NCI-H187 (cell line): Measurements from ENCODE around the gene PI4K2A.
"Not testable (repeated sequence)": the region's sequence is repeated elsewhere in the genome, so short reads cannot be mapped to it uniquely, and the experiment has no call there.

Experiments
- DNase-seq, 2 experiments: peaks; one replicate each; lab custom pipeline; 2025; lab: John Stamatoyannopoulos, UW

The PI4K2A gene

DNA sequence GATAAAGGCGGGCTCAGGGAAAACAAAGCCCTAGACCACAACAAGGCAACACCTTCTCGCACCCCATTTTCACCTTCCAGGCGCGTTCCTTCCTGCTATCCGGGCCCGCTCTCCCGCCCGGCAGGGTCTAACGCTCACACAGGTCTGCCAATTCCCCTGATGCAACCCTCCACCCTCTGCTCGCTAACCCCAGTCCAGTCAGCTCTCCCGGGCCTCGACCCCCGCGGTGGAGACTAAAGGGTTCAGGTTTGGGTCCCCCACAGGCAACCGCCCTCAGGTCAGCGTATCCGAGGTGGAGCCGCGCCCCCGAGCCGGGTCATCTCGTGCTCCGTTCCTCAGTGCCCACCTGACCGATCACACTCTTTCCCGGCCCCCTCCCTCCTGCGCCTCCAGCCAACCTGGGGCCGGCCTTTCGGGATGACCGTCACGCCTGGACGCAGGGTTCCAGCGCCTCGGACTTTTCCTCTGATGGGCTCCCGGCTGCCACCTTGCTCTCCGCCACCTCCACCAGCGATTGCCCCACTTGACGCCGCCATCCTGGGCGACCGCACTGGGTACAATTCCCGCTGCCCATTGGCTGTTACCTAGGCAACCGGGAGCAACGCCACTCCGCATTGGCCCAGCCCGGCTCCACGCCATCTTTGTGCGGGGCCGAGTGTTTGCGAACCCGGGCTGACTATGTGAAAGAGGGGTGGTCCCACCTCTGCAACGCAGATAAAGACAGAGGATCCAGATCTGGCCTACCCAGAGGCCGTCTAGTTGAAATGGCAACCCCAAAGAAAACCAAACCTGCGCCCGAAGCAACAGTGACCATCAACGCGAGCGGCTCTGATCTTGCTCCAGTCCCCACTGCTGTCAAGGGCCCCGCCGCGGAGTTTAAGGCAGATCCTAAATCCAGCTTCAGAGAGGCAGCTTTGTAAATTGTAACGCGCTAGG, 7.3 kb upstream of the PI4K2A start, which contains the start of gene MORN4:
MORN4 (minus strand) TSS at position 552 of the 936 bp plus-strand sequence. CDS start 13,847 bp downstream, outside the sequence.
- peak; percentile 50 to 82 for DNase-seq

DNA sequence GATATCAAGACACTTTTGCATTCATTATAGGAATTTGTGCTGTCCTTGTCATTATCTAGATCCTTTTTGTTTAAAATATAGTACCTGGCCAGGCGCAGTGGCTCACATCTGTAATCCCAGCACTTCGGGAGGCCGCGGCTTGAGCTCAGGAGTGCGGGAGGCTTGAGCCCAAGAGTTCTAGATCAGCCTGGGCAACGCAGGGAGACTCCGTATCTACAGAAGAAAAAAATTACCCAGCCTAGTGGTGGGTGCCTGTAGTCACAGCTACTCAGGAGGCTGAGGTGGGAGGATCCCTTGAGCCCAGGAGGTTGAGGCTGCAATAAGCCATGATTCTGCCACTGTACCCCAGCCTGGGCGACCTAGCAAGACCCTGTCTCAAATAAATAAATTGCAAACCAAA, 6.5 kb upstream of the PI4K2A start:
- no peak for DNase-seq

GRCh38 chr10:97635577-97635976, 4.9 kb upstream of the PI4K2A start:
- no peak for DNase-seq

- not testable (repeated sequence) for DNase-seq
Observed at GRCh38 chr10:97639090-97639489, 1.4 kb upstream of the PI4K2A start.

- DNase-seq, result no peak
Observed at GRCh38 chr10:97640868-97641811, 669 bp downstream of the PI4K2A start.

DNA sequence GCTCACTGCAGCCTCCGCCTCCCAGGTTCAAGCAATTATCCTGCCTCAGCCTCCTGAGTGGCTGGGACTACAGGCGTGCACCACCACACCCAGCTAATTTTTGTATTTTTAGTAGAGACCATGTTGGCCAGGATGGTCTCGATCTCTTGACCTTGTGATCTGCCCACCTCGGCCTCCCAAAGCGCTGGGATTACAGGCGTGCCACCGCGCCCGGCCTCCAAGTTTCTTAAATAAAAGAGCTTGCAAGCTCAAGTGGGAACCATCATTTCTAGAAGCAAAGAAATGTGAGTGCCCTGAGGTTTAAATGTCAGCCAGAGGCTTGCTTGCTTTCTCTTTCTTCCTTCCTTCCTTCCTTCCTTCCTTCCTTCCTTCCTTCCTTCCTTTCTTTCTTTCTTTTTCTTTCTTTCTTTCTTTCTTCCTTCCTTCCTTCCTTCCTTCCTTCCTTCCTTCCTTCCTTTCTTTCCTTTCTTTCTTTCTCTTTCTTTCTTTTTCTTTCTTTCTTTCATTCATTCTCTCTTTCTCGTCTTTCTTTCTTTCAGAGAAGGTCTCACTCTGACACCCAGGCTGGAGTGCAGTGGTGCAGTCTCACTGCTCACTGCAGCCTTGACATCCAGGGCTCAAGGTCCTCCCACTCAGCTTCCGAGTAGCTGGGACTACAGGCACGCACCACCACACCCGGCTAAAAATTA, 2.1 kb downstream of the PI4K2A start:
- not testable (repeated sequence) for DNase-seq

GRCh38 chr10:97643441-97643985, 3.0 kb downstream of the PI4K2A start:
- no peak for DNase-seq

DNA sequence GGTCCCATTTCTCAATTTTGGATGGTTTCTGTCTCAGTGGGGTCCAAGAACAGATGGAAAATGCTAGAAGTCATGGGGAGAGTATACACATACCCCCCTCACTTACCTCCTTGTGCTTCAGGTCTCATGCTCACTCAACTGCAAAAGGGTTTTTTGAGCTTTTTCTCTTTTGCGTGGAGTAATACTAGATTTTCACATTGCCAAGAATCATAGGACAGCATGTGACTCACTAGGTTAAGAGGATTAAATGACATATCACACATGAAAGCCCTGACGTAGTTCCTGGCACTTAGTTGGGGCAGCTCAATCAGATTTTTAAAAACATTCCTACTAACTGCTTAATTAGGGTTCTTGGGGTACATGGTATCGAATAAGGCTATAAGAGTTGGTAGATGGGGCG, 4.5 kb downstream of the PI4K2A start:
- DNase-seq, result no peak

DNA sequence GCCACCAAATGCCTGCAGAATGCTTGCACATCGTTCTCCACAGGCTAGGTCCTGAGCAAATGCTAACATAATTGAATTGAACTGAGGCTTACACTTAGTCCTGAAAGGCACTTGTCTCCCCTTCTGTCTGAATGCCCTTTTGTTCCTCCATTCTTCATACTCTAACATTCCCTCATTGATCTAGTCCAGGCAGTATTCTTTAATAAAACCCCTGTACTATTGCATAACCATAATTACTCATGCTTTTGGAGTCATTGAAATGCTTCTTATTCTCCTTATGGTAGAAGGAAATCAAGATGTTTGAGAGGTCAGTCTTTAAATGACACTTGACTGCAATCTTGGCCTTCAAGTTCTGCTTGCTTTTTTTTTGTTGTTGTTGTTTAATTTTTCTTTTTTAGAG, 7.1 kb downstream of the PI4K2A start:
- DNase-seq, result no peak

GRCh38 chr10:97648562-97649404, 8.3 kb downstream of the PI4K2A start:
- no peak for DNase-seq

- not testable (repeated sequence) for DNase-seq
Observed at GRCh38 chr10:97649405-97649750, 8.9 kb downstream of the PI4K2A start.

DNA sequence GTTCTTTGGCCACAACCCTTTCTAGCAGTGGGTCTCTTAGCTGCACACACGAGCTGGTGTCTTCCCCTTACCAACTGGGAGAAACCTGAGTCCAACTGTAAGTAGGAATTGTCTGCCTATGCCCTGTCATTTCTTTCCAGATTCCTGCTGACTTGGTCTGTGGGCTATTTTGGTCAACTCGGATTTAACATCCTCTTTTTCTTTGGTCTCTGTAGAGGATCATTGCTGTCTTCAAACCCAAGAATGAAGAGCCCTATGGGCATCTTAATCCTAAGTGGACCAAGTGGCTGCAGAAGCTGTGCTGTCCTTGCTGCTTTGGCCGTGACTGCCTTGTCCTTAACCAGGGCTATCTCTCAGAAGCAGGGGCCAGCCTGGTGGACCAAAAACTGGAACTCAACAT, 10.3 kb downstream of the PI4K2A start:
- DNase-seq, result no peak

DNA sequence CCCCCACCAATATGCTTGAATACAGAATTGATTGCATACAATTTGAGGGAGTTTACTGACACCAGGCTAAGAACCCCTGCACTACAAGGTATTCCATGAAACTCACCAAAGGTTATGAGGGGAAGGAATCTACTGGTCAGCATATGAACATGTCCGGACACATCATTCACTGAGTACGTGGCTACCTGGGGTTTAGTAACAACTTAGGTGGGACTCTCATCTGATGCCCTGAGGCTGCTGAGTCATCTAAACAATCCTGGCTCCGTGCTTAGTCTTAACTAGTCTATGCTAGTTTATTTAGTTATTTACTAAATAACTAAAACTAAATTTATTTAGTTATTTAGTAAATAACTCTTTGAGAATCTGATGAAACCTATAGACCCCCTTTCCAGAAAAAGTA, 11.3 kb downstream of the PI4K2A start:
- no peak for DNase-seq

- DNase-seq, result no peak
Observed at GRCh38 chr10:97656777-97657176, 16.3 kb downstream of the PI4K2A start.

DNA sequence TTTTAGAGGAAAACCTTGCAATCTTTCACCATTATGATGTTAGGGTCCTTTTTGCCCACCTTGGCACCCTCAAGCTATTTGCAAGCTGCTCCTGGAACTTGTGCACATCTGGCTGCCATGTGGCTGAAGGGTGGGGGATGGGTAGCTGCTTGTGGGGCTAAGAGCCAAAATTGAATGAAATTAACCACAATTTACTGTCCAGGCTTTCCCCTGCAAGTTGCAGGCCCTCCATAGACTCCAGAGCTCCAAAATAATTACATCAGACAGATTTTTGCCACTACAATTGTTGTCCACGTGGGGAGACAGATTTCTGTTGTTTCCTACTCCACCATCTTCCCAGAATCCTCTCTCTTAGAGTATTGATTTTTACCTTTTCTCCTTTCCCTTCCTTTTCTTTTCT, 19.1 kb downstream of the PI4K2A start:
- no peak for DNase-seq

GRCh38 chr10:97664282-97664850, 23.9 kb downstream of the PI4K2A start:
- no peak for DNase-seq

GRCh38 chr10:97666992-97667391, 26.5 kb downstream of the PI4K2A start:
- no peak for DNase-seq

DNA sequence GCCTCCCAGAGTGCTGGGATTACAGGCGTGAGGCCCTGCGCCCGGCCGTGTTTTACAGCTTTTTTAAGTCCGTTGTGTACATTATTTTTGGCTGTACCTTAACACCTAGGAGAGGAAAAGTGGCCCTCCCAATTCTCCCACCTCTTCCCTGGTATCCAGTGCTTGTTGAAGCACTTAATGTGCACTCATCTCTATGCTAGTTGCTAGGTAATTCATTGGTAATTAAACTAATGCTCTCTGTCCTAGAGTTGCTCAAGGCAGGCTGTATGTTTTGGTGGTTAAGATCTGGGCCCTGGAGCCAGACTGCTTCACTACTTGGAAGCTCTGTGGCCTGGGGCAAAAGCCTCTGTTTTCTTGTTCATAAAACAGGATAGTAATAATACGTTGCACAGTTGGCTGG, 27.0 kb downstream of the PI4K2A start:
- DNase-seq, result no peak

DNA sequence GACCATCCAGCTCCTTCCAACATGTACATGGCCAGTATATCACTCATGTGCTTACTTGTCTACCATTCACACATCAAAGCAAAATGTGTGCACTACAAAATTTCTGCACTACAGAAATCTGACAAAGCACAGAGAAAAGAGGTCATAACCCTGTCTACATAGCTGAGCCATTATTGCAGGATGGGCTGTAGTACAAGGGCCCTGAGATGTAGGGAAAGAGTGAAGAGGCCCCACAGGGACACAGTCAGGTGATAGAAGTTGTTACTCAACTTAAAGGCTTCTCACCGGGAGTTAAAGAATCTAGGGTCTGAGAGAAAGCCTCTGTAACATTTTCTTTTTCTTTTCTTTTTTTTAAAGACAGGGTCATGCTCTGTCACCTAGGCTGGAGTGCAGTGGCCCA, 29.1 kb downstream of the PI4K2A start:
- no peak for DNase-seq

DNA sequence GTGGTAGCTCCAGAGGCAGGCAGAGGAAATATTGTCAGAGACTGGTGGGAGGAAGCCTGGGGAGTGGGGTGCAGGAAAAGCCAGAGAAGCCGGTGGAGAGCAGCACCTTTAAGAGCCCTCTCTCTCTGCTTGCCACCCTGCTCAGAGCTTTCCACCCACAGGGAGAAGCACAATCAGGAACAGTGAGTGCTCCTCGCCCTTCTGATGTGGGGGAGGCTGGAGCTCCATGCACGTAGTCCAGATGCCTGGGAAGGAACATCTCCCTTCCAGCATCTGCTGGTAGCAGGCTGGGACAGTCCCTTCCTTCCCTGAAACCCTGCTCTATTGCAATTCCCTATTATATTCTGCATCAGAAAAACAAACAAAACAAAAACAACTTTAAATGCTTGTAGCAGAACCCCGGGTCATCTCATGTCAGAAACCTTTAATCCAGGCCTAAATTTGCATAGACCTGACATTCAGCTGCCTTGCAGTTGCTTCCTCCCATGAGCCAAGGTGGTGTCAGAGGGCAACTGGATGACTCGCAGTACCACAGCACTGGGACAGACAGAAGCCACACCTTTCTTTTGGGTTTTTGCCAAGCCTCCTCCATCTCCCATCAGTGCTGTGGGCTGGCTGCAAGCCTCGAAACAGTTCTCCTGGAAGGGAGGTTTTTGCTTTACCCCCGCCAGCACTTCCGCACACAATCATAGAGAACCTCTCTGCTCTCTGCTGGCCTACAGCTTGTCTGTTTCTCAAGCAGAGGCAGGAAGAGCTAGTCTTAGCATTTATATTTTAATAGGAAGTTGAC, 33.5 kb downstream of the PI4K2A start:
- DNase-seq, result no peak
